CD1c-positive myeloid dendritic cell (primary cell): ENCODE results near the gene PLTP.
"Not testable (repeated sequence)": the region's sequence is repeated elsewhere in the genome, so short reads cannot be mapped to it uniquely, and the experiment has no call there.

Experiments used
- DNase-seq: peaks from one replicate; pipeline ENCODE4 v3.0.0-alpha.2; 2016; ENCODE audit errors: extremely low spot score

The PLTP gene

GRCh38 chr20:45911486-45912343, at the start of gene PLTP:
PLTP (minus strand) TSS chr20:45912155; CDS start chr20:45911452, 703 bp downstream.
- peak; percentile 46 for DNase-seq

GRCh38 chr20:45959956-45960630, 48.1 kb upstream of the PLTP start:
- no peak for DNase-seq

GRCh38 chr20:45959126-45959525, 47.2 kb upstream of the PLTP start:
- no peak for DNase-seq

GRCh38 chr20:45958593-45958992, 46.6 kb upstream of the PLTP start:
- no peak for DNase-seq

GRCh38 chr20:45957021-45957941, 45.3 kb upstream of the PLTP start:
- no peak for DNase-seq

GRCh38 chr20:45956326-45956725, 44.4 kb upstream of the PLTP start:
- DNase-seq, result not testable (repeated sequence)

- DNase-seq, result no peak
These were observed 41.7 kb upstream of the PLTP start for GRCh38 chr20:45953672-45954071.

- no peak for DNase-seq
These were observed 40.9 kb upstream of the PLTP start for GRCh38 chr20:45952861-45953260.

- no peak for DNase-seq
These were observed 40.2 kb upstream of the PLTP start for GRCh38 chr20:45951925-45952834.

- DNase-seq, result no peak
These were observed 38.3 kb upstream of the PLTP start for GRCh38 chr20:45950330-45950646.

GRCh38 chr20:45949542-45950329, 37.8 kb upstream of the PLTP start:
- DNase-seq, result no peak

- no peak for DNase-seq
These were observed 37.0 kb upstream of the PLTP start for GRCh38 chr20:45948742-45949541.

GRCh38 chr20:45948261-45948733, 36.3 kb upstream of the PLTP start:
- DNase-seq, result no peak

GRCh38 chr20:45947110-45947866, 35.3 kb upstream of the PLTP start:
- no peak for DNase-seq

GRCh38 chr20:45946149-45946970, 34.4 kb upstream of the PLTP start:
- DNase-seq, result peak; percentile 83

GRCh38 chr20:45945678-45946148, 33.8 kb upstream of the PLTP start:
- DNase-seq, result peak; percentile 36

GRCh38 chr20:45944965-45945677, 33.2 kb upstream of the PLTP start:
- no peak for DNase-seq
